ENCODE results near the gene DECR2. TPM values are rescaled to one million over a fixed set of nuclear protein-coding genes. Genes with fewer than 3 reads are reported as not detected.
A peak's percentile ranks its signal among the peaks of the same experiment; 100 is the strongest.

Gene DECR2
- total and polyA plus RNA-seq, 10 of the 15 experiments (the other 5 are each of a cell fraction or from before 2014, with no cell fraction given) = 0.53 to 20.3 (median 6.0) TPM

- TF ChIP-seq MYC (IDR thresholded peaks at IDR 0.05; ENCODE audit: insufficient read depth, insufficient read length, insufficient replicate concordance, low read length, severe bottlenecking) (no peak), SMAD1 (IDR thresholded peaks at IDR 0.05; ENCODE audit: low read depth, partially characterized antibody) (no peak), CHD2 (IDR thresholded peaks at IDR 0.05; ENCODE audit: borderline replicate concordance, low read depth, low read length) (no peak), DPF2 (IDR thresholded peaks at IDR 0.05) (peak; percentile 78), RB1 (IDR thresholded peaks at IDR 0.05; ENCODE audit: borderline replicate concordance) (peak; percentile 54; the same call in 1 of the 2 replicates), TARDBP (IDR thresholded peaks at IDR 0.05; ENCODE audit: borderline replicate concordance) (no peak), YY1 (IDR thresholded peaks at IDR 0.05; ENCODE audit: low read depth, low read length) (peak; percentile 54; the same call in 1 of the 2 replicates), SKIL (IDR thresholded peaks at IDR 0.05; ENCODE audit: low read depth, poor library complexity, severe bottlenecking) (no peak), CREB1 (IDR thresholded peaks at IDR 0.05; ENCODE audit: low read depth) (no peak), SUZ12 (IDR thresholded peaks at IDR 0.05; ENCODE audit: unreplicated experiment) (no peak), IKZF1 (conservative IDR thresholded peaks at IDR 0.05) (peak; percentile 44), RFX5 (IDR thresholded peaks at IDR 0.05; ENCODE audit: low read depth, low read length) (no peak), POLR2A (IDR thresholded peaks at IDR 0.05; ENCODE audit: low read depth, low read length) (peak; percentile 64; the same call in 1 of the 2 replicates), SREBF2 (IDR thresholded peaks at IDR 0.05; ENCODE audit: low read length) (no peak), EGR1 (IDR thresholded peaks at IDR 0.05; ENCODE audit: borderline replicate concordance in 1 of 2, low read depth in 2 of 2, low read length in 2 of 2) (peak in 1 of 2 experiments; percentile 47; a peak in 1 of 3 replicates), ZZZ3 (IDR thresholded peaks at IDR 0.05; ENCODE audit: control insufficient read depth, insufficient read length, low read depth) (no peak)
- TF ChIP-seq, protein P1, sequence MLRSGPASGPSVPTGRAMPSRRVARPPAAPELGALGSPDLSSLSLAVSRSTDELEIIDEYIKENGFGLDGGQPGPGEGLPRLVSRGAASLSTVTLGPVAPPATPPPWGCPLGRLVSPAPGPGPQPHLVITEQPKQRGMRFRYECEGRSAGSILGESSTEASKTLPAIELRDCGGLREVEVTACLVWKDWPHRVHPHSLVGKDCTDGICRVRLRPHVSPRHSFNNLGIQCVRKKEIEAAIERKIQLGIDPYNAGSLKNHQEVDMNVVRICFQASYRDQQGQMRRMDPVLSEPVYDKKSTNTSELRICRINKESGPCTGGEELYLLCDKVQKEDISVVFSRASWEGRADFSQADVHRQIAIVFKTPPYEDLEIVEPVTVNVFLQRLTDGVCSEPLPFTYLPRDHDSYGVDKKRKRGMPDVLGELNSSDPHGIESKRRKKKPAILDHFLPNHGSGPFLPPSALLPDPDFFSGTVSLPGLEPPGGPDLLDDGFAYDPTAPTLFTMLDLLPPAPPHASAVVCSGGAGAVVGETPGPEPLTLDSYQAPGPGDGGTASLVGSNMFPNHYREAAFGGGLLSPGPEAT (IDR thresholded peaks at IDR 0.05; ENCODE audit: low read depth) = no peak
- TF ChIP-seq, protein P2, sequence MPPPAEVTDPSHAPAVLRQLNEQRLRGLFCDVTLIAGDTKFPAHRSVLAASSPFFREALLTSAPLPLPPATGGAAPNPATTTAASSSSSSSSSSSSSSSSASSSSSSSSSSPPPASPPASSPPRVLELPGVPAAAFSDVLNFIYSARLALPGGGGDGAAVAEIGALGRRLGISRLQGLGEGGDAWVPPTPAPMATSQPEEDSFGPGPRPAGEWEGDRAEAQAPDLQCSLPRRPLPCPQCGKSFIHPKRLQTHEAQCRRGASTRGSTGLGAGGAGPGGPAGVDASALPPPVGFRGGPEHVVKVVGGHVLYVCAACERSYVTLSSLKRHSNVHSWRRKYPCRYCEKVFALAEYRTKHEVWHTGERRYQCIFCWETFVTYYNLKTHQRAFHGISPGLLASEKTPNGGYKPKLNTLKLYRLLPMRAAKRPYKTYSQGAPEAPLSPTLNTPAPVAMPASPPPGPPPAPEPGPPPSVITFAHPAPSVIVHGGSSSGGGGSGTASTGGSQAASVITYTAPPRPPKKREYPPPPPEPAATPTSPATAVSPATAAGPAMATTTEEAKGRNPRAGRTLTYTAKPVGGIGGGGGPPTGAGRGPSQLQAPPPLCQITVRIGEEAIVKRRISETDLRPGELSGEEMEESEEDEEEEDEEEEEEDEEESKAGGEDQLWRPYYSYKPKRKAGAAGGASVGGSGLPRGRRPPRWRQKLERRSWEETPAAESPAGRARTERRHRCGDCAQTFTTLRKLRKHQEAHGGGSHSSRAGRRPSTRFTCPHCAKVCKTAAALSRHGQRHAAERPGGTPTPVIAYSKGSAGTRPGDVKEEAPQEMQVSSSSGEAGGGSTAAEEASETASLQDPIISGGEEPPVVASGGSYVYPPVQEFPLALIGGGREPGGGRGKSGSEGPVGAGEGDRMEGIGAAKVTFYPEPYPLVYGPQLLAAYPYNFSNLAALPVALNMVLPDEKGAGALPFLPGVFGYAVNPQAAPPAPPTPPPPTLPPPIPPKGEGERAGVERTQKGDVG (CRISPR knock-in tag; IDR thresholded peaks at IDR 0.05) = no peak
- TF ChIP-seq, protein P3, sequence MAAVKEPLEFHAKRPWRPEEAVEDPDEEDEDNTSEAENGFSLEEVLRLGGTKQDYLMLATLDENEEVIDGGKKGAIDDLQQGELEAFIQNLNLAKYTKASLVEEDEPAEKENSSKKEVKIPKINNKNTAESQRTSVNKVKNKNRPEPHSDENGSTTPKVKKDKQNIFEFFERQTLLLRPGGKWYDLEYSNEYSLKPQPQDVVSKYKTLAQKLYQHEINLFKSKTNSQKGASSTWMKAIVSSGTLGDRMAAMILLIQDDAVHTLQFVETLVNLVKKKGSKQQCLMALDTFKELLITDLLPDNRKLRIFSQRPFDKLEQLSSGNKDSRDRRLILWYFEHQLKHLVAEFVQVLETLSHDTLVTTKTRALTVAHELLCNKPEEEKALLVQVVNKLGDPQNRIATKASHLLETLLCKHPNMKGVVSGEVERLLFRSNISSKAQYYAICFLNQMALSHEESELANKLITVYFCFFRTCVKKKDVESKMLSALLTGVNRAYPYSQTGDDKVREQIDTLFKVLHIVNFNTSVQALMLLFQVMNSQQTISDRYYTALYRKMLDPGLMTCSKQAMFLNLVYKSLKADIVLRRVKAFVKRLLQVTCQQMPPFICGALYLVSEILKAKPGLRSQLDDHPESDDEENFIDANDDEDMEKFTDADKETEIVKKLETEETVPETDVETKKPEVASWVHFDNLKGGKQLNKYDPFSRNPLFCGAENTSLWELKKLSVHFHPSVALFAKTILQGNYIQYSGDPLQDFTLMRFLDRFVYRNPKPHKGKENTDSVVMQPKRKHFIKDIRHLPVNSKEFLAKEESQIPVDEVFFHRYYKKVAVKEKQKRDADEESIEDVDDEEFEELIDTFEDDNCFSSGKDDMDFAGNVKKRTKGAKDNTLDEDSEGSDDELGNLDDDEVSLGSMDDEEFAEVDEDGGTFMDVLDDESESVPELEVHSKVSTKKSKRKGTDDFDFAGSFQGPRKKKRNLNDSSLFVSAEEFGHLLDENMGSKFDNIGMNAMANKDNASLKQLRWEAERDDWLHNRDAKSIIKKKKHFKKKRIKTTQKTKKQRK (IDR thresholded peaks at IDR 0.05; ENCODE audit: low read depth, low read length) = no peak
Observed at GRCh38 chr16:397135-397661, 4.5 kb upstream of the DECR2 start, which contains the start of gene NME4 (continued).

Measured in GM12878 (cell line).